GM23338 (cell line): ENCODE data around the gene STEAP1. TPM values are rescaled to one million over a fixed set of nuclear protein-coding genes. Genes with fewer than 3 reads are reported as not detected.
"Not testable (repeated sequence)": the region's sequence is repeated elsewhere in the genome, so short reads cannot be mapped to it uniquely, and the experiment has no call there.

ENCODE experiments used
- ATAC-seq: fragments of 200-7000 bp; cut with Tn5 transposase; 3 replicates; pipeline ENCODE4 v1.9.1; 2020
- DNase-seq: peaks from one replicate; pipeline ENCODE4 v3.0.0-alpha.2; 2015; ENCODE audit warnings: low spot score
- H2AFZ ChIP-seq: fragments of 200-600 bp; sonication (generic); 2 replicates; pipeline ENCODE4 v1.8.0; 2016; ENCODE audit warnings: antibody characterized with exemption, mild to moderate bottlenecking, moderate library complexity
- H3F3A ChIP-seq: fragments of 200-600 bp; sonication (generic); replicated peaks from 2 replicates; pipeline ENCODE4 v1.8.0; 2017; ENCODE audit warnings: antibody characterized with exemption, mixed run types, low read depth
- H3K27ac ChIP-seq: fragments of 200-600 bp; sonication (generic); 2 replicates; pipeline ENCODE4 v1.6.1; 2016; ENCODE audit warnings: low read depth
- H3K27me3 ChIP-seq: fragments of 200-600 bp; sonication (generic); 2 replicates; pipeline ENCODE4 v1.8.0; 2016; ENCODE audit warnings: mild to moderate bottlenecking, mixed run types, moderate library complexity; ENCODE audit not compliant: insufficient read depth
- H3K36me3 ChIP-seq: fragments of 200-600 bp; sonication (generic); 2 replicates; pipeline ENCODE4 v1.8.0; 2016; ENCODE audit warnings: mild to moderate bottlenecking; ENCODE audit not compliant: insufficient read depth
- H3K4me1 ChIP-seq: fragments of 200-600 bp; sonication (generic); 2 replicates; pipeline ENCODE4 v1.8.0; 2016; ENCODE audit warnings: mild to moderate bottlenecking, moderate library complexity; ENCODE audit not compliant: insufficient read depth
- H3K4me2 ChIP-seq: fragments of 200-600 bp; sonication (generic); 2 replicates; pipeline ENCODE4 v1.7.1; 2017; ENCODE audit warnings: mixed run types
- H3K4me3 ChIP-seq: fragments of 200-600 bp; sonication (generic); 2 replicates; pipeline ENCODE4 v1.6.1; 2016; ENCODE audit warnings: mixed run types
- H3K79me2 ChIP-seq: fragments of 200-600 bp; sonication (generic); replicated peaks from 2 replicates; pipeline ENCODE4 v1.8.0; 2017; ENCODE audit warnings: mild to moderate bottlenecking; ENCODE audit not compliant: insufficient read depth
- H3K9me2 ChIP-seq: fragments of 200-600 bp; sonication (generic); 2 replicates; pipeline ENCODE4 v1.8.0; 2017; ENCODE audit not compliant: insufficient read depth
- H4K20me1 ChIP-seq: fragments of 200-600 bp; sonication (generic); replicated peaks from 2 replicates; pipeline ENCODE4 v1.8.0; 2017; ENCODE audit warnings: mild to moderate bottlenecking; ENCODE audit not compliant: insufficient read depth
- H3K27ac Mint-ChIP-seq: 2 replicates; pipeline ENCODE4 v1.8.0; 2020; ENCODE audit warnings: inconsistent platforms, mild to moderate bottlenecking, moderate library complexity, mixed read lengths
- H3K27me3 Mint-ChIP-seq: 3 replicates; pipeline ENCODE4 v1.8.0; 2022; ENCODE audit warnings: low read depth, mild to moderate bottlenecking, moderate library complexity, mixed read lengths, inconsistent platforms; ENCODE audit not compliant: insufficient read depth, poor library complexity
- H3K36me3 Mint-ChIP-seq: 3 replicates; pipeline ENCODE4 v1.8.0; 2021; ENCODE audit warnings: low read depth, mild to moderate bottlenecking, inconsistent platforms, moderate library complexity, mixed read lengths
- H3K4me1 Mint-ChIP-seq: 3 replicates; pipeline ENCODE4 v1.8.0; 2020; ENCODE audit warnings: mild to moderate bottlenecking, inconsistent platforms, mixed read lengths
- H3K4me3 Mint-ChIP-seq: 3 replicates; pipeline ENCODE4 v1.8.0; 2021; ENCODE audit warnings: moderate library complexity, mild to moderate bottlenecking, inconsistent platforms, mixed read lengths
- H3K9me3 Mint-ChIP-seq: 3 replicates; pipeline ENCODE4 v1.8.0; 2020; ENCODE audit warnings: moderate library complexity, mild to moderate bottlenecking, inconsistent platforms, mixed read lengths
- POLR2AphosphoS5 ChIP-seq: IDR thresholded peaks from 2 replicates; pipeline ENCODE4 v1.6.1; 2016; ENCODE audit warnings: antibody characterized with exemption, low read depth
- REST ChIP-seq: IDR thresholded peaks from one replicate; pipeline ENCODE4 v1.6.1; 2018; ENCODE audit warnings: antibody characterized with exemption; ENCODE audit not compliant: unreplicated experiment
- long read RNA-seq: library from polyadenylated mRNA; unstranded; transcript quantifications from one replicate; pipeline ENCODE4 v2.0.0, GENCODE V29; 2020; ENCODE audit not compliant: unreplicated experiment
- polyA plus RNA-seq: library from polyadenylated mRNA; unstranded; fragments of >200 nt; fragmentation: Nextera tagmentation; extraction: Ambion mirVana; gene quantifications from 2 replicates; pipeline ENCODE4 v1.2.1, GENCODE V29; 2016
- total RNA-seq: library from RNA; depleted of rRNA; stranded (reverse); fragments of >200 nt; shearing (Covaris generic); gene quantifications from 2 replicates; pipeline ENCODE4 v1.2.3, GENCODE V29; 2014; rRNA removed
- TF ChIP-seq, protein P1 (sequence below), 2 experiments: fragments of 200-600 bp in 1 of 2; sonication (generic) in 1 of 2; conservative IDR thresholded peaks; 2 replicates each; pipeline versions ENCODE4 v1.5.1 to v1.6.1; 2016 to 2017; ENCODE audit warnings: antibody characterized with exemption in 2 of 2, low read depth in 2 of 2, mild to moderate bottlenecking in 2 of 2, moderate library complexity in 1 of 2

The STEAP1 gene
- 14.7 and 17.1 TPM in 2 replicates for total RNA-seq
- 14.9 and 15.0 TPM in 2 replicates for polyA plus RNA-seq
- long read RNA-seq, transcript STEAP1-201 (5 exons, 1,313 nt): major isoform, 7 of 7 reads
- long read RNA-seq, partial matches to known transcripts: 0 of 7 reads
- long read RNA-seq, other reads (novel, unspliced or antisense): 0 of 7 reads

DNA sequence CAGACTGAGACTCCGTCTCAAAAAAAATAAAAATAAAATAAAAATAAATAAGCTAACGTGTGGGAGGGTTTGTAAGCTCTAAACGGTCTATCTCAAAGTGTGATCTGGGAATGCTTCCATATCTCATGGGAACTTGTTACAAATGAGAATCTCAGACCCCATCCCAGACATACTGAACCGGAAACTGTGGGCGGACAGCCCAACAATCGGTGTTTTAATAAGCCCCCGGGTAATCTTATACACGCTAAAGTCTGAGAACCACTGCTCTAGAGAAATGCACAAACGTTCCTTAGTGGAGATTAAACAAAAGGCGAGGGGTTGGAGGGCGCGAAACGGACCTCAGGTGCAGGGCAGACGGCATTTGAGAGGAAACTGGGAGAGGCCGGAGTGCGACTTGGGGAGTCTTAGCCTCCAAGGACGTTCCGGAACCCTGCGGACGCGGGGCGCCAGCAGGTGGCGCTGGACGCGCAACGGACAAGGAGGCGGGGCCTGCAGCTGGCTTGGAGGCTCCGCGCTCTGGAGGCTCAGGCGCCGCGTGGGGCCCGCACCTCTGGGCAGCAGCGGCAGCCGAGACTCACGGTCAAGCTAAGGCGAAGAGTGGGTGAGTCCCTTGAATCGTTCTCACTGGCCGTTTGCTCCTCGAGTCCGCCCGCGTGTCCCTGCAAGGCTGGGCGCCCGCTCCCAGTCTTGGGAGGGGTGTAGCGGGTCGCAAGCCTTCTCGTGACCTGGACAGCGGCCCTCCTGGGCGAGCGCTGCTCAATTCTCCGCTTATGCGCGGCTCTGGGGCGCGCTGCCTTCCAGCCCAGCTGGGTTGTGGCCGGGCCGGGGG, at the start of gene STEAP1:
Gene STEAP1, plus strand, starts transcription at position 527 of the 829 bp plus-strand sequence. CDS start 5,320 bp downstream, outside the sequence.
- peak; percentile 49; the same call in 1 of the 2 replicates for TF ChIP-seq POLR2AphosphoS5
- TF ChIP-seq REST: peak; percentile 43
- TF ChIP-seq, protein P1, sequence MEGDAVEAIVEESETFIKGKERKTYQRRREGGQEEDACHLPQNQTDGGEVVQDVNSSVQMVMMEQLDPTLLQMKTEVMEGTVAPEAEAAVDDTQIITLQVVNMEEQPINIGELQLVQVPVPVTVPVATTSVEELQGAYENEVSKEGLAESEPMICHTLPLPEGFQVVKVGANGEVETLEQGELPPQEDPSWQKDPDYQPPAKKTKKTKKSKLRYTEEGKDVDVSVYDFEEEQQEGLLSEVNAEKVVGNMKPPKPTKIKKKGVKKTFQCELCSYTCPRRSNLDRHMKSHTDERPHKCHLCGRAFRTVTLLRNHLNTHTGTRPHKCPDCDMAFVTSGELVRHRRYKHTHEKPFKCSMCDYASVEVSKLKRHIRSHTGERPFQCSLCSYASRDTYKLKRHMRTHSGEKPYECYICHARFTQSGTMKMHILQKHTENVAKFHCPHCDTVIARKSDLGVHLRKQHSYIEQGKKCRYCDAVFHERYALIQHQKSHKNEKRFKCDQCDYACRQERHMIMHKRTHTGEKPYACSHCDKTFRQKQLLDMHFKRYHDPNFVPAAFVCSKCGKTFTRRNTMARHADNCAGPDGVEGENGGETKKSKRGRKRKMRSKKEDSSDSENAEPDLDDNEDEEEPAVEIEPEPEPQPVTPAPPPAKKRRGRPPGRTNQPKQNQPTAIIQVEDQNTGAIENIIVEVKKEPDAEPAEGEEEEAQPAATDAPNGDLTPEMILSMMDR (conservative IDR thresholded peaks at IDR 0.05; ENCODE audit: low read depth in 2 of 2): peak; percentile 63 to 90
- not testable (repeated sequence) for H3K27me3 Mint-ChIP-seq, H4K20me1 ChIP-seq, H3K36me3 Mint-ChIP-seq, H3F3A ChIP-seq, H3K27me3 ChIP-seq, H3K27ac ChIP-seq, H3K9me3 Mint-ChIP-seq, H3K9me2 ChIP-seq, H3K36me3 ChIP-seq, H3K79me2 ChIP-seq, H3K27ac Mint-ChIP-seq
- Histone ChIP-seq H3K4me2 (peak within 1 kb of the TSS; percentile 74), H3K4me3 (peak within 1 kb of the TSS; percentile 69), H2AFZ (peak within 1 kb of the TSS; percentile 52; the same call in 1 of the 2 replicates), H3K4me1 (peaks cover 10% of the 10 kb centered on the region)
- Mint-ChIP-seq H3K4me3 (peak within 1 kb of the TSS; percentile 66), H3K4me1 (peaks cover 31% of the 10 kb centered on the region)
- DNase-seq (peak; percentile 93), ATAC-seq (peak; percentile 94)

- peaks cover 13% of the 10 kb centered on the region; the same call in 2 of the 3 replicates for H3K36me3 Mint-ChIP-seq
- not testable (repeated sequence) for H3F3A ChIP-seq, H3K27ac Mint-ChIP-seq, H3K4me1 ChIP-seq, H3K79me2 ChIP-seq, H3K4me3 Mint-ChIP-seq, H3K4me2 ChIP-seq, ATAC-seq, H3K4me1 Mint-ChIP-seq, H3K9me2 ChIP-seq, H3K4me3 ChIP-seq, H3K36me3 ChIP-seq, H3K9me3 Mint-ChIP-seq, H3K27ac ChIP-seq, H4K20me1 ChIP-seq, H2AFZ ChIP-seq, DNase-seq
- TF ChIP-seq, protein P1 (conservative IDR thresholded peaks at IDR 0.05; ENCODE audit: low read depth in 2 of 2): peak in 1 of 2 experiments; percentile 52; a peak in 3 of 4 replicates
- H3K27me3 ChIP-seq: peaks cover 28% of the 10 kb centered on the region
- H3K27me3 Mint-ChIP-seq: peaks cover 16% of the 10 kb centered on the region
These were observed 39.3 kb upstream of the STEAP1 start for GRCh38 chr7:90114972-90115371.
